Central memory CD8-positive, alpha-beta T cell (primary cell): Measurements from ENCODE around the gene IL10RA.
A peak's percentile ranks its signal among the peaks of the same experiment; 100 is the strongest.

Experiments
- ATAC-seq: fragments of 150-1000 bp; cut with Tn5 transposase; replicated peaks from 2 replicates; pipeline ENCODE4 v1.10.0; 2022; ENCODE audit warnings: mild to moderate bottlenecking, moderate FRiP score, moderate number of reproducible peaks; ENCODE audit not compliant: poor library complexity, severe bottlenecking; ENCODE audit errors: extremely low read depth
- DNase-seq, 2 donors: peaks; one replicate each; pipeline ENCODE4 v3.0.0; 2021; ENCODE audit warnings: low spot score in 2 of 2
- H3K27ac Mint-ChIP-seq: one replicate; pipeline ENCODE4 v1.8.0; 2022; ENCODE audit warnings: low read depth, mild to moderate bottlenecking, moderate library complexity, mixed read lengths
- H3K27me3 Mint-ChIP-seq: one replicate; pipeline ENCODE4 v1.8.0; 2022; ENCODE audit warnings: mixed read lengths
- H3K36me3 Mint-ChIP-seq: one replicate; pipeline ENCODE4 v1.8.0; 2022; ENCODE audit warnings: mild to moderate bottlenecking, moderate library complexity, mixed read lengths; ENCODE audit not compliant: insufficient read depth
- H3K4me1 Mint-ChIP-seq: one replicate; pipeline ENCODE4 v1.8.0; 2022; ENCODE audit warnings: mixed read lengths
- H3K4me3 Mint-ChIP-seq: one replicate; pipeline ENCODE4 v1.8.0; 2022; ENCODE audit warnings: mild to moderate bottlenecking, moderate library complexity, mixed read lengths
- H3K9me3 Mint-ChIP-seq: one replicate; pipeline ENCODE4 v1.8.0; 2022; ENCODE audit warnings: mixed read lengths

Gene IL10RA

DNA sequence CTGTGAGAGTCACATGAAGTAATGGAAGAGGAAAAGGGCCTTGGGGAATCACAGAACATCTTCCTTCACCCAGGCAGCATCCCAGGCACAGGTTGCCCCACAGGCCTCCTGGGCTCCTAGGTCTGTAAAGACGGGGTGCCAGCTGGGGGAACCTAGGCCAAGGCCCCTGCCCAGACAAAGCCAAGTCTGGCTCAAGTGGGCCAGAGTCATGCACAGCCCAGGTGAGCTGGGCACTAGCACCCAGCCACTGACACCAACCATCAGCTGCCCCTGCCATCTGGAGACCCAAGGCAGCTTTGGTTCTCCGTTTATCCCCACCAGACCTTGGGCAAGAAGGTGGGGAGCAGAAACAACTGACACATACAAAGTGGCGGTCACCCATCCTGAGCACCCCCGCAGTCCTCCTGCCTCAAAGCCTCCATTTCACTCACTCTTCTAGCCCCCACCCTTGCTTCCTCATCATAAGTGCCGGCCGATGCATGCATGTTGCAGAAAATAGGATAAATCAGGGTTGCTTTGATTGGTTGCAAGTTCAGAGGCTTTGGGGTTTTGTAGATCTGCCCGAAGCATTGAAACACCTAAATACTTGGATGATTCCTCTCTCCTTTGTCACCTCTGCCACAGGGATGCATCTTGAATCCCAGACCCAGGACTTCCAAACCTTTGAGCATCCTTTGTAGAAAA is 64.2 kb downstream of the IL10RA start:
- peak overlapping the region; percentile 95 for H3K27ac Mint-ChIP-seq
- DNase-seq (no peak), ATAC-seq (no peak)
- no peaks in the 10 kb centered on the region for H3K27me3 Mint-ChIP-seq
- H3K4me1 Mint-ChIP-seq = peaks cover 75% of the 10 kb centered on the region
- peak overlapping the region; percentile 64 for H3K4me3 Mint-ChIP-seq
- H3K36me3 Mint-ChIP-seq = peaks cover 6% of the 10 kb centered on the region
- H3K9me3 Mint-ChIP-seq = no peaks in the 10 kb centered on the region
